GM19239 (cell line): ENCODE results near the gene HGFAC.

Experiments
- DNase-seq: peaks from one replicate; pipeline ENCODE4 v3.0.0; 2011; ENCODE audit warnings: low spot score; ENCODE audit not compliant: insufficient read length
- FAIRE-seq: peaks from 2 replicates; lab custom pipeline; 2011; peaks lifted over from hg19 to GRCh38; lab: Jason Lieb, UNC

The HGFAC gene

GRCh38 chr4:3441501-3442459 is at the start of gene HGFAC:
Gene HGFAC (plus strand): TSS chr4:3441968. CDS start chr4:3442002, 34 bp downstream.
- FAIRE-seq (no peak), DNase-seq (no peak)

- no peak for FAIRE-seq
- no peak for DNase-seq
These were observed 49.4 kb upstream of the HGFAC start for GRCh38 chr4:3392321-3392720.

- FAIRE-seq = no peak
- no peak for DNase-seq
These were observed 48.6 kb upstream of the HGFAC start for GRCh38 chr4:3393171-3393570.

GRCh38 chr4:3396600-3396999 is 45.2 kb upstream of the HGFAC start:
- FAIRE-seq (no peak), DNase-seq (no peak)

GRCh38 chr4:3397128-3397527 is 44.6 kb upstream of the HGFAC start:
- FAIRE-seq = no peak
- DNase-seq = no peak

- FAIRE-seq = no peak
- DNase-seq = no peak
These were observed 42.2 kb upstream of the HGFAC start for GRCh38 chr4:3399277-3400194.

- DNase-seq = no peak
- no peak for FAIRE-seq
These were observed 40.2 kb upstream of the HGFAC start for GRCh38 chr4:3401436-3402171.

- FAIRE-seq (no peak), DNase-seq (no peak)
These were observed 39.0 kb upstream of the HGFAC start for GRCh38 chr4:3402491-3403347.

- FAIRE-seq (no peak), DNase-seq (no peak)
These were observed 38.3 kb upstream of the HGFAC start for GRCh38 chr4:3403348-3403906.

GRCh38 chr4:3404546-3404945 is 37.2 kb upstream of the HGFAC start:
- DNase-seq (no peak), FAIRE-seq (no peak)

GRCh38 chr4:3405176-3405575 is 36.6 kb upstream of the HGFAC start:
- FAIRE-seq = no peak
- no peak for DNase-seq

GRCh38 chr4:3406021-3406420 is 35.7 kb upstream of the HGFAC start:
- no peak for FAIRE-seq
- DNase-seq = no peak

GRCh38 chr4:3406431-3406830 is 35.3 kb upstream of the HGFAC start:
- FAIRE-seq (no peak), DNase-seq (no peak)

- FAIRE-seq (no peak), DNase-seq (no peak)
These were observed 34.5 kb upstream of the HGFAC start for GRCh38 chr4:3407171-3407771.

- DNase-seq = no peak
- FAIRE-seq = no peak
These were observed 33.6 kb upstream of the HGFAC start for GRCh38 chr4:3407930-3408792.

GRCh38 chr4:3408793-3409330 is 32.9 kb upstream of the HGFAC start:
- FAIRE-seq = no peak
- no peak for DNase-seq

- FAIRE-seq = no peak
- DNase-seq = no peak
These were observed 32.1 kb upstream of the HGFAC start for GRCh38 chr4:3409571-3410091.
